Type B pancreatic cell (in vitro differentiated cells): ENCODE measurements around the gene SLC6A3. TPM values are rescaled to one million over a fixed set of nuclear protein-coding genes. Genes with fewer than 3 reads are reported as not detected.

Experiments used
- DNase-seq: peaks from one replicate; pipeline ENCODE4 v3.0.0; 2021; ENCODE audit warnings: mixed read lengths; ENCODE audit not compliant: unreplicated experiment; ENCODE audit errors: extremely low spot score
- H3K27ac Mint-ChIP-seq: 2 replicates; pipeline ENCODE4 v1.8.0; 2021; ENCODE audit warnings: mild to moderate bottlenecking, mixed read lengths
- H3K27me3 Mint-ChIP-seq: 2 replicates; pipeline ENCODE4 v1.8.0; 2021; ENCODE audit warnings: mixed read lengths
- H3K36me3 Mint-ChIP-seq: 2 replicates; pipeline ENCODE4 v1.8.0; 2021; ENCODE audit warnings: mixed read lengths
- H3K4me1 Mint-ChIP-seq: one replicate; pipeline ENCODE4 v1.8.0; 2021; ENCODE audit warnings: mixed read lengths; ENCODE audit not compliant: unreplicated experiment
- H3K4me3 Mint-ChIP-seq: 2 replicates; pipeline ENCODE4 v1.8.0; 2021; ENCODE audit warnings: mild to moderate bottlenecking, mixed read lengths
- H3K9me3 Mint-ChIP-seq: 2 replicates; pipeline ENCODE4 v1.8.0; 2021; ENCODE audit warnings: mixed read lengths
- CTCF ChIP-seq: fragments of 200-600 bp; sonication (generic); conservative IDR thresholded peaks from 2 replicates; pipeline ENCODE4 v1.5.0; 2021; ENCODE audit warnings: antibody characterized with exemption, mild to moderate bottlenecking
- total RNA-seq: library from RNA; stranded (reverse); gene quantifications from 2 replicates; pipeline ENCODE4 v1.2.1, GENCODE V29; 2021; ENCODE audit warnings: low replicate concordance

The SLC6A3 gene
- total RNA-seq, 1 donor from 2014 or later: 0.19 TPM

GRCh38 chr5:1346627-1347440 lies 98.4 kb downstream of the SLC6A3 start:
- Mint-ChIP-seq H3K27ac (peak overlapping the region; percentile 39), H3K36me3 (peaks cover 3% of the 10 kb centered on the region), H3K4me1 (peaks cover 5% of the 10 kb centered on the region), H3K4me3 (peak overlapping the region; percentile 86), H3K27me3 (peaks cover under 1% of the 10 kb centered on the region), H3K9me3 (no peaks in the 10 kb centered on the region)
- no peak for TF ChIP-seq CTCF
- no peak for DNase-seq

GRCh38 chr5:1345876-1346626 lies 99.2 kb downstream of the SLC6A3 start:
- peaks cover 5% of the 10 kb centered on the region for H3K4me1 Mint-ChIP-seq
- peaks cover 9% of the 10 kb centered on the region for H3K36me3 Mint-ChIP-seq
- DNase-seq: no peak
- no peaks in the 10 kb centered on the region for H3K9me3 Mint-ChIP-seq
- H3K4me3 Mint-ChIP-seq: peak overlapping the region; percentile 86
- TF ChIP-seq CTCF: no peak
- no peaks in the 10 kb centered on the region for H3K27me3 Mint-ChIP-seq
- H3K27ac Mint-ChIP-seq: peak overlapping the region; percentile 53

- TF ChIP-seq CTCF: no peak
- DNase-seq: peak; percentile 92
- Mint-ChIP-seq H3K27me3 (no peaks in the 10 kb centered on the region), H3K4me3 (peak within 1 kb of the TSS; percentile 95), H3K36me3 (peaks cover 9% of the 10 kb centered on the region), H3K27ac (peak within 1 kb of the TSS; percentile 88), H3K9me3 (no peaks in the 10 kb centered on the region), H3K4me1 (peaks cover 5% of the 10 kb centered on the region)
Observed at GRCh38 chr5:1344975-1345838, 100.0 kb downstream of the SLC6A3 start, which contains the start of gene CLPTM1L. Gene CLPTM1L, minus strand, starts transcription at chr5:1345099. Its CDS starts 258 bp downstream, at chr5:1344841.

DNA sequence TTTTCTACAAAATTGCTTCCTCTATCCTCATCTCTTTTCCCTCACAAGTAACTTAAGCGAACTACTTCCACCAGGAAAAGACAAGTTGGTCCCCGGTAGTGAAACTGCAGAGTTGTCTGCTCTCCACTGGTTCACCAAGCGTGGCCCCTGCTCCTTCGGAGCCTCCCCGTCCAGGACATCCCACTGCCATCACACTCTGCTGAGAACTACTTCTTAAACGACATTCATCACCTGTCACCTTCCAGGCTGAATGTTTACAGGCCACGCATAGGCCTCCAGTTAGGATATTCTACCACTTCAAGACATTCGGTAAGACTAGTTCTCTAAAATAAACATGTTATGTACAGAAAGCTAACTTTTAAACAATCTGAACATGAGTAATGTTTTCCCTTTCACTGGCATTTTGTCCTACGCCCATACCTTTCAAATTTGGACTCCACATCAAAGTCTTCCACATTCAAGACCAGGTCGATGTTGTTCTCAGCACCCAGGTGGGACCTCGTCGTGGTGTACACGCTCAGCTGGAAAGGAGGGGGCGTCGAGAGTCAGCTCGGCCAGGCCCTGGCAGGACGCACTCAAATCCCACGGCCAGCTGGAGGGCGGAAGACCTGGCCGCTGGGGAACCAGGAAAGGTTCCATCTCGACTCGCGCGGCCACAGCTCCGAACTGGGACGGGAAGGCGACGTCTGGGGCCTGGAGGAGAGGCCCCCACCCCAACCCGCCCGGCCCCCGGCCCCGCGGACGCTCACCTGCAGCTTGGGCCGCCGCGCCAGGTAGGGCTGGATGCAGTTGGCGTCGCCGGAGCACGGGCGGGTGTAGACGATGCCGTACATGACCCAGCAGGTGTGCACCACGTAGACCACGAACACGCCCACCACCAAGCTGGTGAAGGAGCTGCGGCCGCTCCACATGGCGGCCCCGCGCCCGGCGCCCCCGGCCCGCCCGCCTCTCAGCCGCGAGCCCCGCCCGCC lies 101.0 kb downstream of the SLC6A3 start:
- Mint-ChIP-seq H3K4me1 (peaks cover 5% of the 10 kb centered on the region), H3K27me3 (no peaks in the 10 kb centered on the region), H3K36me3 (peaks cover 9% of the 10 kb centered on the region), H3K4me3 (peak overlapping the region; percentile 95), H3K27ac (peak overlapping the region; percentile 88), H3K9me3 (no peaks in the 10 kb centered on the region)
- TF ChIP-seq CTCF: no peak
- no peak for DNase-seq
